GM18498 (cell line): ENCODE data around the gene LRMDA.
"Not testable (repeated sequence)": the region's sequence is repeated elsewhere in the genome, so short reads cannot be mapped to it uniquely, and the experiment has no call there.

Source experiments
- ATAC-seq: cut with Tn5 transposase; IDR thresholded peaks from one replicate; pipeline ENCODE4 v1.9.1; 2021; ENCODE audit warnings: mild to moderate bottlenecking, moderate library complexity; ENCODE audit not compliant: unreplicated experiment

Gene LRMDA

GRCh38 chr10:75730847-75731246 is 299.4 kb downstream of the LRMDA start:
- ATAC-seq, result no peak

- no peak for ATAC-seq
Measured at GRCh38 chr10:75733135-75733890, 301.9 kb downstream of the LRMDA start.

- no peak for ATAC-seq
Measured at GRCh38 chr10:75736151-75736640, 304.8 kb downstream of the LRMDA start.

GRCh38 chr10:75736889-75737579 is 305.6 kb downstream of the LRMDA start:
- ATAC-seq, result no peak

GRCh38 chr10:75737580-75737949 is 306.1 kb downstream of the LRMDA start:
- no peak for ATAC-seq

GRCh38 chr10:75738924-75739323 is 307.5 kb downstream of the LRMDA start:
- no peak for ATAC-seq

GRCh38 chr10:75739414-75740143 is 308.2 kb downstream of the LRMDA start:
- no peak for ATAC-seq

- ATAC-seq, result no peak
Measured at GRCh38 chr10:75740541-75740940, 309.1 kb downstream of the LRMDA start.

GRCh38 chr10:75742355-75742754 is 310.9 kb downstream of the LRMDA start:
- ATAC-seq, result no peak

GRCh38 chr10:75743291-75743778 is 311.9 kb downstream of the LRMDA start:
- no peak for ATAC-seq

GRCh38 chr10:75744261-75744660 is 312.8 kb downstream of the LRMDA start:
- no peak for ATAC-seq

GRCh38 chr10:75746356-75746755 is 314.9 kb downstream of the LRMDA start:
- ATAC-seq, result no peak

- not testable (repeated sequence) for ATAC-seq
Measured at GRCh38 chr10:75750093-75750875, 318.9 kb downstream of the LRMDA start.

GRCh38 chr10:75751232-75751631 is 319.8 kb downstream of the LRMDA start:
- no peak for ATAC-seq

GRCh38 chr10:75753621-75754020 is 322.2 kb downstream of the LRMDA start:
- ATAC-seq, result no peak

GRCh38 chr10:75754096-75754831 is 322.8 kb downstream of the LRMDA start:
- ATAC-seq, result no peak

GRCh38 chr10:75755528-75755927 is 324.1 kb downstream of the LRMDA start:
- no peak for ATAC-seq

GRCh38 chr10:75761289-75761688 is 329.9 kb downstream of the LRMDA start:
- ATAC-seq, result no peak

GRCh38 chr10:75762431-75762802 is 331.0 kb downstream of the LRMDA start:
- no peak for ATAC-seq

- ATAC-seq, result no peak
Measured at GRCh38 chr10:75763652-75764051, 332.2 kb downstream of the LRMDA start.
